ENCODE data around the gene ADAM12. TPM values are rescaled to one million over a fixed set of nuclear protein-coding genes. Genes with fewer than 3 reads are reported as not detected.

ADAM12 gene
- total RNA-seq, 1 experiment from 2014 or later: 0.24 TPM

DNA sequence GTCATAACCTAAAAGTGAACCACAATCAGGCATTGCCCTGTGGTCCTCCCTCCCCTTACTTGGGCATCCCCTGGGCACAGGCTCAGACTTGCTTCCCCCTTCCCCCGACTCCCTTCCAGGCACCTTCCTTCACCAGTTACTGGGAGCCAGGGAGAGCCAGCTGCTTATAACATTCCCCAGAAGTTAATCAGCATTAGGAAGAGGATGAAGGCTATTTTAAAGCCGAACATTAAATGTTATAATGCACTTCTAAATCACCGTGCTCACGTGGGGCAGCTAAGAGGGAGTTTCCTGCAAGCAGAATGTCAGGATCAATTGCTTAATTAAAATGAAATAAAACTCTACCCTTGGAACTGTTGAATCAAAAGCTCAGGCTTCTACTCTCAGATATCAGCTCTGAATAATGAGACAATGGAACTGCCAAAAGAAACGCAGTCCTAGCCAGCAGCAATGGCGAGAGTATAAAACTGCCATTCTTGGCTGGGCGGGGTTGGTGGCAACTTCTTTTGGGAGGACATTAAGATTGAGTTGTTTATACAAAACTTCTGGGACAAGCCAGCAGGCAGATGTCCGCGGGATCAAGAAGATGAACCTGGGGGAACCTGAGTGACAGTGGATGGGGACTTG lies 322.4 kb downstream of the ADAM12 start:
- Histone ChIP-seq H3K4ac (ENCODE audit: low read depth, low read length) (no peak overlapping the region), H3K14ac (ENCODE audit: insufficient read depth, low read length) (no peak overlapping the region), H3K4me1 (ENCODE audit: insufficient read depth, low read length) (no peaks in the 10 kb centered on the region)

More for the DNA sequence above, 322.4 kb downstream of the ADAM12 start:
- H3K9me3 ChIP-seq (ENCODE audit: control insufficient read depth, low read depth, low read length): no peaks in the 10 kb centered on the region
- no peak overlapping the region for H3K23ac ChIP-seq (ENCODE audit: insufficient read length, low read depth, low read length)
- no peaks in the 10 kb centered on the region for H3K79me1 ChIP-seq (ENCODE audit: insufficient read depth, low read depth, low read length, poor library complexity, severe bottlenecking)
- no peak overlapping the region for H2BK120ac ChIP-seq (ENCODE audit: low read depth, low read length, poor library complexity, severe bottlenecking)
- no peak overlapping the region for H2AFZ ChIP-seq (ENCODE audit: low read length)
- Mint-ChIP-seq H3K9me3 (peaks cover 3 to 4% of the 10 kb centered on the region in 2 experiments; a peak in 4 of 5 replicates), H3K27me3 (ENCODE audit: low read depth) (peaks cover 2% of the 10 kb centered on the region), H3K27ac (no peak overlapping the region), H3K36me3 (ENCODE audit: insufficient read depth in 1 of 3, low read depth in 3 of 3) (peaks cover 2 to 7% (median 5%) of the 10 kb centered on the region in 3 experiments; a peak in 3 of 7 replicates), H3K4me1 (peaks cover 12 to 14% of the 10 kb centered on the region in 2 experiments), H3K4me3 (no peak overlapping the region)
- H3K27ac ChIP-seq (ENCODE audit: insufficient read length, low read depth, low read length): no peak overlapping the region
- H2BK20ac ChIP-seq (ENCODE audit: low read depth, low read length, poor library complexity, severe bottlenecking): no peak overlapping the region
- no CpG with 5 or more reads among the region's 9 CpGs for WGBS (ENCODE audit: extremely low coverage, insufficient read length, low lambda C conversion rate)
- no peak overlapping the region for H2AK5ac ChIP-seq (ENCODE audit: insufficient read length, low read length)
- no peak overlapping the region for H4K91ac ChIP-seq (ENCODE audit: insufficient read length, low read depth, low read length)
- no peak overlapping the region for H3K4me2 ChIP-seq (ENCODE audit: insufficient read depth, insufficient read length, low read length)
- H3K23me2 ChIP-seq (ENCODE audit: insufficient read length, low read depth, low read length, poor library complexity, severe bottlenecking): no peaks in the 10 kb centered on the region
- no peaks in the 10 kb centered on the region for H3K27me3 ChIP-seq (ENCODE audit: insufficient read depth, low read length)
- H3K9ac ChIP-seq (ENCODE audit: extremely low read depth, insufficient read length, low read length): no peak overlapping the region
- no peak overlapping the region for H2BK12ac ChIP-seq (ENCODE audit: insufficient read length, low read depth, low read length)
- H3T11ph ChIP-seq (ENCODE audit: low read length): no peak overlapping the region
- no peaks in the 10 kb centered on the region for H4K20me1 ChIP-seq (ENCODE audit: control insufficient read depth, insufficient read depth, insufficient read length)
- TF ChIP-seq, protein P1, sequence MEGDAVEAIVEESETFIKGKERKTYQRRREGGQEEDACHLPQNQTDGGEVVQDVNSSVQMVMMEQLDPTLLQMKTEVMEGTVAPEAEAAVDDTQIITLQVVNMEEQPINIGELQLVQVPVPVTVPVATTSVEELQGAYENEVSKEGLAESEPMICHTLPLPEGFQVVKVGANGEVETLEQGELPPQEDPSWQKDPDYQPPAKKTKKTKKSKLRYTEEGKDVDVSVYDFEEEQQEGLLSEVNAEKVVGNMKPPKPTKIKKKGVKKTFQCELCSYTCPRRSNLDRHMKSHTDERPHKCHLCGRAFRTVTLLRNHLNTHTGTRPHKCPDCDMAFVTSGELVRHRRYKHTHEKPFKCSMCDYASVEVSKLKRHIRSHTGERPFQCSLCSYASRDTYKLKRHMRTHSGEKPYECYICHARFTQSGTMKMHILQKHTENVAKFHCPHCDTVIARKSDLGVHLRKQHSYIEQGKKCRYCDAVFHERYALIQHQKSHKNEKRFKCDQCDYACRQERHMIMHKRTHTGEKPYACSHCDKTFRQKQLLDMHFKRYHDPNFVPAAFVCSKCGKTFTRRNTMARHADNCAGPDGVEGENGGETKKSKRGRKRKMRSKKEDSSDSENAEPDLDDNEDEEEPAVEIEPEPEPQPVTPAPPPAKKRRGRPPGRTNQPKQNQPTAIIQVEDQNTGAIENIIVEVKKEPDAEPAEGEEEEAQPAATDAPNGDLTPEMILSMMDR (conservative IDR thresholded peaks at IDR 0.05): no peak
- no peak overlapping the region for H3K18ac ChIP-seq (ENCODE audit: insufficient read length, low read depth, low read length)
- no peaks in the 10 kb centered on the region for H3K79me2 ChIP-seq (ENCODE audit: insufficient read depth, low read length)
- H2BK5ac ChIP-seq (ENCODE audit: insufficient read length, low read length): no peak overlapping the region
- no peak for DNase-seq
- H3K56ac ChIP-seq (ENCODE audit: insufficient read length, low read depth, low read length): no peak overlapping the region
- no peak overlapping the region for H4K5ac ChIP-seq (ENCODE audit: insufficient read length, low read depth, low read length)
- no peak overlapping the region for H2BK15ac ChIP-seq (ENCODE audit: low read depth, low read length)
- H4K8ac ChIP-seq (replicated peaks; ENCODE audit: insufficient read length, low read depth, low read length): no peak overlapping the region

Measured in H9 (cell line).